Neuron (in vitro differentiated cells): ENCODE measurements around the gene SLIT3.

Experiments used
- H2AFZ ChIP-seq: one replicate; pipeline ENCODE4 v1.6.1; 2013; ENCODE audit warnings: low read depth, mild to moderate bottlenecking, inconsistent platforms, low read length, moderate library complexity
- H3K27me3 ChIP-seq: one replicate; pipeline ENCODE4 v1.6.1; 2013; ENCODE audit warnings: low read length; ENCODE audit not compliant: insufficient read depth
- H3K36me3 ChIP-seq: one replicate; pipeline ENCODE4 v1.6.1; 2013; ENCODE audit warnings: low read length; ENCODE audit not compliant: insufficient read depth
- H3K4me1 ChIP-seq: one replicate; pipeline ENCODE4 v1.6.1; 2013; ENCODE audit warnings: low read length; ENCODE audit not compliant: insufficient read depth
- H3K4me3 ChIP-seq: 2 replicates; pipeline ENCODE4 v1.5.1; 2013; ENCODE audit warnings: mild to moderate bottlenecking, low read length, moderate library complexity
- H3K9me3 ChIP-seq: one replicate; pipeline ENCODE4 v1.6.1; 2013; ENCODE audit warnings: low read length

The SLIT3 gene

DNA sequence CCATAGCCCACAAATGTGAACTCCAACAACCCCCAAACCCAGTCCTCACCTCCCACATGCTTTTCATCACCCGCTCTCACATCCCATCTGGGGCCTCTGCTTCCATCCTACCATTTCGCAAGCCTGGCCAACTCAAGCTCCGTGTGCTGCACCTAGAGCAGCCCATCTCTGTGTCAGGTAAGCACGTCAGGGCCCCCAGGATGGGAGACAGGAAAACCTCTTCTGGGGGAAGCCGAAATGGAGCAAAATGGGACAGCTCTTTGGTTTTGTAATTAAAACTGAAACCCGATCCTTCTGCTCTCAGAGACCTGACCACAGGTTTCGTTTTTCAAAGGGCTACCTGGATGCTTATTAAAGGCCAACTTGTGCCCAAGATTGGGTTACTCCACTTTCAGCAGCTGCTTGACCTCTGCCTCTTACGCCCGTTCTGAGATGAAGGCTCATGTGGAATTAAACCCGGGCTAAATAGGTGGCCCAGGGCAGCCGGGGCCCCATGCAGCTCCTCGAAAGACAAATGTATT lies 287.7 kb downstream of the SLIT3 start:
- Histone ChIP-seq H2AFZ (no peak overlapping the region), H3K4me3 (no peak overlapping the region), H3K27me3 (peaks cover 27% of the 10 kb centered on the region), H3K36me3 (no peaks in the 10 kb centered on the region), H3K4me1 (no peaks in the 10 kb centered on the region), H3K9me3 (no peaks in the 10 kb centered on the region)

DNA sequence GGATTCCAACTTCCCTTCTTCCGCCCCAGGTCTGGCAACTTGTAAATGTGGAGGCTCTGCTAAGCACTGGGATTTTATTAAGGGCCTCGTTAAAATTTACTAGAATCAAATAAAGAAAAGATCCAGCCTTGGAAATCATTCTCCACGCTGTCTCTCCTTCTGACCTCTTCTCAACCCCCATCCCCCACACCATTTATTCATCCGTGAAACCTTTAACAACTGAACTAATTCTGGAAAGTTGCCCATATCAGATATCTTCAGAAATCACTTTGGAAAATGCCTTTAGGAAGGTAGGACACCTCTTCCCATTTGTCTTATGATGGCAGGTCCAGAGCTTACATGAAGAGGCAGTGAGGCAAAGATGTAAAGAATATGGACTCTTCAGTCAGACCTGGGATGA lies 288.5 kb downstream of the SLIT3 start:
- Histone ChIP-seq H3K9me3 (no peaks in the 10 kb centered on the region), H2AFZ (no peak overlapping the region)

DNA sequence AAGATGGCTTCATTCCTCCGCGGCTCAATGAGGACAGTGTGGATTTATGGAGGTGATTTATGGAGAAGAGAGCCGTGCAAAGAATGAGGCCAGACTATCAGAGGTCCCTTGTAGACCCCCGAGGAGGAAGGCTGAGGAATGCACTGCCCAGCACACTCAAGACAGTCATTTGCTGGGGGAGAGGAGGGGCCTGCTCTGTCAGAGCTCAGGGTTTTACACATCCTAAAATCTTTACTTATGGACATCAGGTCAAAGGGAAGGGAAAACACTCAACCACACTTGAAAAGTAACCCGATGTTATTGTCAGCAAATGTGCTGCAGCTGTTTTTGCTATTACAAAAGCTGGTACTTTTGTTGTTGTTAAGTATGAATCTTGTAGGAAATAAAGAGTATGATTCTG lies 289.5 kb downstream of the SLIT3 start:
- no peak overlapping the region for H3K4me3 ChIP-seq
- peaks cover 21% of the 10 kb centered on the region for H3K27me3 ChIP-seq
- H2AFZ ChIP-seq = no peak overlapping the region
- no peaks in the 10 kb centered on the region for H3K9me3 ChIP-seq
- no peaks in the 10 kb centered on the region for H3K4me1 ChIP-seq
- H3K36me3 ChIP-seq = no peaks in the 10 kb centered on the region

More for the DNA sequence above, 288.5 kb downstream of the SLIT3 start:
- Histone ChIP-seq H3K36me3 (no peaks in the 10 kb centered on the region), H3K4me1 (no peaks in the 10 kb centered on the region), H3K27me3 (peaks cover 25% of the 10 kb centered on the region), H3K4me3 (no peak overlapping the region)

DNA sequence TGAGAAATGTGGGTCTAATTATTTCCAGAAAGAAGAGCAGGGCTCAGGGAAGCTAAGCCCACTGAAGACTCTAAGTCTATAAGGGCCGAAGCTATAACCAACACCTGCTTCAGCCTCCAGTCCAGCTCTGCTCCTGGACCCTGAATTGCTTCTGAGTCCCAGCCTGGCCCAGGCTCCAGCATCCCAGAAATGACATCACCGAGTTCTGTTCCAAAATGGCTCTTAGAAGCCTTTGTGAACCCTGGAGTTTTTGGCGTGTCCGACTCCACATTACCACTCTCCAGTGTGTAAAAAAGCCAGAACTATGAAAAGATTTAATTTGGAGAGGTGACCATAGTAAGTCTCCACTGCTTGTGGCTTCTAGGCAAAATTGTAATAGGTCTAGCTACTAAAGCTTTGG lies 289.9 kb downstream of the SLIT3 start:
- H3K9me3 ChIP-seq = no peaks in the 10 kb centered on the region
- H3K27me3 ChIP-seq = peaks cover 21% of the 10 kb centered on the region
- no peak overlapping the region for H2AFZ ChIP-seq
- no peak overlapping the region for H3K4me3 ChIP-seq
- H3K4me1 ChIP-seq = no peaks in the 10 kb centered on the region
- H3K36me3 ChIP-seq = no peaks in the 10 kb centered on the region

DNA sequence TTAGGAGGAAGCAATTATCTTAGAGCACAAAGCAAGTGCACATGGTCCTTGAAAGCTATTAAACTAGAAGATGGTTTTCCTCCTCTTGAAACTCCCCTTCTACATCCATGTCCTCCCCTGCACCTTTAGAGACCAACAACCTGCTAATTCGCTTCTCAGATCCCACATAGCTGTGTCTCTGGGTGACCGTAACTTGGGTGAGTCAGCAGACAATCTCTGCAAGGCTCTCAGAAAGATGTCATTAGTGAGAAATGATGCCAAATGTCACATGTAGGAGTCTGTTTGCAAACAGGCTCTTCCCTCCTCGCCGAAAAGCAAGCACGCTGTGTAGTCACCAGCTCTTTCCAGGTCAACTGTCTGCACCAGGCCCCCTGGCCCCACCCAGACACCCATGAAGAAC lies 291.8 kb downstream of the SLIT3 start:
- H3K9me3 ChIP-seq = no peaks in the 10 kb centered on the region
- no peak overlapping the region for H2AFZ ChIP-seq
- no peaks in the 10 kb centered on the region for H3K36me3 ChIP-seq
- H3K4me1 ChIP-seq = no peaks in the 10 kb centered on the region
- no peak overlapping the region for H3K4me3 ChIP-seq
- peaks cover 22% of the 10 kb centered on the region for H3K27me3 ChIP-seq

DNA sequence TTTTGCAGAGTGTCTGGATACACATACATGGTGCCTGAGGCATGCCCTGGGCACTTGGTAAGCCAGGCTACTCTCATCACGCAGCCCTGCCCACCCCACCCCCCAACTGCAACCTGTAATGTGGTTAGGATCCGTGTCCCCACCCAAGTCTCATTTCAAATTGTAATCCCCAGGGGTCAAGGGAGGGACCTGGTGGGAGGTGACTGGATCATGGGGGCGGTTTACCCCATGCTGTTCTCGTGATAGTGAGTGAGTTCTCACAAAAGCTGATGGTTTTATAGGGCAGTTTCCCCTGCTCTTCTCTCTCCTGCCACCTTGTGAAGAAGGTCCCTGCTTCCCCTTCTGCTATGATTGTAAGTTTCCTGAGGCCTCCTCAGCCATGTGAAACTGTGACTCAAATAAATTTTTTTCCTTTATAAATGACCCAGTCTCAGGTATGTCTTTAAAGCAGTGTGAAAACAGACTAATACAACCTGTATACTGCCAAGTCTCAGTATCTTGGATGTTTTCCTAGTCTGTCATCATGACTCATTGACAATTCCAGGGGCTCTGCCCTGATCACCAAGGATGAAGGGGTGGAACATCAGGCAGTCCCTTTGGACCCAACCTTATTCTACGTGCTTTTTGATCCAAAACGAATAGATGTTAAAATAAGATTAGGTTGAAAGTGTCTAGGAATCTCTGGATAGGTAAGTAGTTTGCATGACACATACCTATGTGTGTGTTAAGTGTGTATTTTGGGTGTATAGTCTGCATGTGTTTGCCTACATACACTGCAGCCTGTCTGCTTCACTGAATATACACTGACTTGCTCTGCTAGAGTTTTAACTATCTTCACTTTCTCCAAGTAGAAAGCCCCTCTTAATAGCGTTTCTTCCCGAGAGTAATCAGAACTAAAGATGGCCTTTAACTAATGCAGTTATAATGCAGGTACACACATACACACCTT lies 293.8 kb downstream of the SLIT3 start:
- H3K27me3 ChIP-seq = peaks cover 21% of the 10 kb centered on the region
- H2AFZ ChIP-seq = no peak overlapping the region
- H3K4me3 ChIP-seq = no peak overlapping the region
- no peaks in the 10 kb centered on the region for H3K9me3 ChIP-seq
- H3K36me3 ChIP-seq = no peaks in the 10 kb centered on the region
- H3K4me1 ChIP-seq = no peaks in the 10 kb centered on the region

DNA sequence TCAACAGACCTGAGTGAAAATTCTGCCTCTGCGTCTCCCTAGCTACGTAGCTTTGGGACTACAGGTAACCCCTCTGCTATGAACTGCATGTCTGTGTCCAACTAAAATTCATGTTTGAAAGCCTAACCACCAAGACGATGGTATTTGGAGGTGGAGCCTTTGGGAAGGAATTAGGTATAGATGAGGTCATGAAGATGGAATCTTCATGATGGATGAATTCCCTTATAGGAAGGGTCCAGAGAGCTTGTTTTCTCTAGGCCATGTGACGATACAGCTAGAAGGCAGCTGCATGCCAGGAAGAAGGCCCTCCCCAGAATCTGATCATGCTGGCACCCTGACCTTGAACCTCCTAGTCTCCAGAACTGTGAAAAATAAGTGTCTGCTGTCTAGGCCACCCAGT lies 296.4 kb downstream of the SLIT3 start:
- no peak overlapping the region for H3K4me3 ChIP-seq
- H3K4me1 ChIP-seq = no peaks in the 10 kb centered on the region
- peaks cover 14% of the 10 kb centered on the region for H3K27me3 ChIP-seq
- H3K36me3 ChIP-seq = no peaks in the 10 kb centered on the region
- no peak overlapping the region for H2AFZ ChIP-seq
- no peaks in the 10 kb centered on the region for H3K9me3 ChIP-seq

DNA sequence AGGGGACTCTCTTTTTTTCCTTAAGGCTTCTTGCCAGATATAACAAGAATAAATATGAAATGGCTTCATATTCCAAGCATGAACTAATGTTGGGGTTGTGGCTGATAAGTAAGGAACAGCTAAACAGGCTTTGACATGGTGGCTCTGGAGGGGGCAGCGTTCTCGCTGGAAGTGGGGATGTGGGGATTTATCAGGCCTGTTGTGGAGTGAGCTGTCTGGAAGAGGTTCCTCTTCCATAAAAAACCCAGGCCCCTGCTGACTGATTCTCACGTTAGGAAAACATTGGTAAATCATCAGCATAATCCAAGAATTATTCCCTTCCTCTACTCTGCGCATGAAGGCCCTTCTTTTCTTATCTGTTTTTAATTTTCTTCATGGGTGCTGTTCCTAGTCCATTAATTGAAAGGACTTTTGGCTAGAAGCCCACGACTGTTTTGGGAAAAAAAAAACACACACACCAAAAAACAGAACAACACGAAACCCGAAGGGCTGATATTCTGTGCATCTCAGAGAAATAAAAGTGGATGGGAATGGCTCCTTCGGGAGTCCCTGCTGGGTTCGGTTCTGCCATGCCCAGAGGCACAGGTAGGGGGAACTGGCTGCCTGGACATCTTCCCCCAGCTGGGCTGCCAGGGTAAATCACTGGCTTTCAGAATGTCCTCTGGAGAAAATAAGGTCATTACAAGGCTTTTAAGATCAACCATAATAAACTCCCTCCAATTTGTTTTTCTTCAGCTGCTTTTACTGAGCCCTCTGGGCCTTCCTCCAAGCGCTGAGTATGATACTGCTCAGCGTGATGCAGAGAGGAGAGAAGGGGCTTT lies 297.0 kb downstream of the SLIT3 start:
- no peaks in the 10 kb centered on the region for H3K9me3 ChIP-seq
- no peak overlapping the region for H2AFZ ChIP-seq
- H3K36me3 ChIP-seq = no peaks in the 10 kb centered on the region
- H3K4me1 ChIP-seq = no peaks in the 10 kb centered on the region
- no peak overlapping the region for H3K4me3 ChIP-seq
- peaks cover 9% of the 10 kb centered on the region for H3K27me3 ChIP-seq

DNA sequence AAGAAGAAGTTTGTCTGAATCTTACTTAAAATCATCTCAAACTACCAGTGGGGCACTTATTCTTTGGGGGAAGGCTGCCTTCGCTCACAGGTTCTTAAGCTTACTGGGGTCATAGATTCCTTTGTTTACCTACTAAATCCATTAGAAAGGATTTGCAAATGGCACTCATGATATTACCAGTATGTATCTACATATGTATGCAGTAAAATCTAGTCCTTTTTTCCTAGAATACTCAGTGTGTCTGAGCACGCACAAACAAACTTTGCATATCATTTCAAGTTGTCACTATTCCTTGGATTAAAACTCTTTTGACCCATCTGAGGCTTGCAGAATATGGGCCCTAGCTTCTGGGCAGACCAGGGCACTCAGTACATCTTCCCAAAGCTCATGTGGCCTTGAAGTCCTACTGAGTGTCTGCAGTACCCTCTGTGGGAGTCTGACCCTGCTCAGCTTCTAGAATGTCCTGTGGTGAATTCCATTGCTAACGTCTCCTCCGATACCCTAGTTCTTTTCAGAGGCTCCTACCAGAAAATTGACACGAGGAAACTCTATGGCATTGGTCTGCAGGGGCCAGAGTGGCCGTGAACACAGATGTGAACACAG lies 297.9 kb downstream of the SLIT3 start:
- H3K4me1 ChIP-seq = no peaks in the 10 kb centered on the region
- peaks cover 9% of the 10 kb centered on the region for H3K27me3 ChIP-seq
- H3K4me3 ChIP-seq = no peak overlapping the region
- H3K36me3 ChIP-seq = no peaks in the 10 kb centered on the region
- H2AFZ ChIP-seq = no peak overlapping the region
- no peaks in the 10 kb centered on the region for H3K9me3 ChIP-seq

DNA sequence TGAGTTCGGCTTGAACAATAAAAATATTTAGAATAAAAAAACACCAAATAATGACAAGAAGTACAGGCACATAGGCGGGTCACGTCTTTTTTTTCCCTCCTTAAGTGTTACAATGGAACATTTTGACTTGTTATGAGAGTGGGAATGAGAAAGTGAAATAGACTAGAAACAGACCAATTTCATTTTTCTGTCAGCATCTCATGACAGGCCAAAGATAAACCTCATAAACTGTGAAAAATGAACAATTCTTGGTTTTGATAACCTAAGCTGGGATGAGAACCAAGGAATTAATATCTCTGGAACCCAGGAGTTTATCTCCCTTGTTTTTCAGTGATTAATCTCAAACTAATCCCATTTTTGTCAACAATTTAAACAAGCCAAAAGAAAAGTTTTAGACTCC lies 299.5 kb downstream of the SLIT3 start:
- no peaks in the 10 kb centered on the region for H3K4me1 ChIP-seq
- H3K36me3 ChIP-seq = no peaks in the 10 kb centered on the region
- peaks cover 9% of the 10 kb centered on the region for H3K27me3 ChIP-seq
- H3K4me3 ChIP-seq = no peak overlapping the region
- no peak overlapping the region for H2AFZ ChIP-seq
- H3K9me3 ChIP-seq = no peaks in the 10 kb centered on the region

DNA sequence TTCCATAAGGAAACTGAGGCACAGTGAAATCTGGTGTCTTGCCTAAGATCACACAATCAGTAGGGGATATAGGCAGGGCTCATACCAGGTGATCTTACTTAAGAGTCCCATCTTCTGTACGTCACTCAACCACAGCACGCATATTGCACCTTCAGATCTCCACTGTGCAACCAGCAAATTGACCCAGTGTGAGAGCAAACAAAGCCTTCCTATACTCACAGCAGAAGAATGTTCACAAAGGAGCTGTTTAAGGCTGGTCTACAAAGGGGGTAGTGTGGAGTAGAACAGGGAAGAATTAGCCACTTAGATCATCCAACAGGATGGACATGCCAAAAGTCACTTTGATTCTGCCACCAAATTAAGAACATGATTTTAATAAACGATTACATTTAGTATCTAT lies 305.9 kb downstream of the SLIT3 start:
- H2AFZ ChIP-seq = no peak overlapping the region
- H3K9me3 ChIP-seq = no peaks in the 10 kb centered on the region
- H3K36me3 ChIP-seq = no peaks in the 10 kb centered on the region
- H3K4me3 ChIP-seq = no peak overlapping the region
- H3K4me1 ChIP-seq = peaks cover 5% of the 10 kb centered on the region
- H3K27me3 ChIP-seq = peaks cover 3% of the 10 kb centered on the region

DNA sequence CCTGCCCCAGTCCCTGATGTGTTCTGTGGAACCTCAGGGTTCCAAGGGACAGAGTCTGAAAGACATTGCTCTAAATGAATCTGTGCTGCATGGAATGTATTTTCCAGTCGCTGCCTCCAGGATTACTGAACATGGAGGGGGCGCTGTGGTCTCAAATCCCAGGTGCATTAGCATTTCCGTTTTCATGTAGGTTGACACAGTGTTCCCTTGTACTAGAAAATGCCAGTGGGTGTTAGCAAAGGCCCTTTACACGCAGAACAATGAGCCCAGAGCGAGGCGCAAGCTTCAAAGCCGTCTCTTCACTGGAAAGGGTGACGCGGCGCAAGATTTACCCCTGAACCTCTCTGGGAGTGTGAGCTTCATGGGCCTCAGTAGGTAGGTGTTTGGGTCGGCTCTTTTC lies 308.3 kb downstream of the SLIT3 start:
- Histone ChIP-seq H2AFZ (no peak overlapping the region), H3K27me3 (peaks cover 21% of the 10 kb centered on the region), H3K4me1 (peaks cover 5% of the 10 kb centered on the region), H3K36me3 (no peaks in the 10 kb centered on the region), H3K4me3 (no peak overlapping the region), H3K9me3 (no peaks in the 10 kb centered on the region)

DNA sequence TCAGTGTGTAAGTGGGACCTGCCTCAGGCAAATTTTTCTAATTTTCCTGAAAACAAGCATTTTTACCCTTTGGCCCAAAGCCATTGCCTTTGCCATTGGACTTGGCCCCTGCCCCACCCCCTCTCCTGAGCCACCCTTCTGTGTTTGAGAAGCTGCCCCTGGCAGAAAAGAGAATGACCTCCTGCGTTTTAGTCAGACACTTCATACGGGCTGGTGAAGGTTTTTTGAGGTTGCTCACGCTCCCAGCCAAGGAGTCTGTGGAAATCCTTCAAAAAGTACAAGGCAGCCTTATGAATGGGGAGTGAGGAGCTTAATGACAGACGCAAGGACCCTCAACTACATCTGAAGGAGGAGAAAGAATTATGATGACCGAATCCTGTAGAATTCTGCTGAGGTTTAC lies 308.9 kb downstream of the SLIT3 start:
- Histone ChIP-seq H3K4me3 (no peak overlapping the region), H3K4me1 (peaks cover 5% of the 10 kb centered on the region), H3K27me3 (peaks cover 21% of the 10 kb centered on the region), H3K36me3 (no peaks in the 10 kb centered on the region), H2AFZ (no peak overlapping the region), H3K9me3 (no peaks in the 10 kb centered on the region)
